Activated gamma-delta T cell treated with Interleukin-2 at 50 U/mL for 16 hours (primary cell): Measurements from ENCODE around the gene RBFOX2.

Experiments used
- DNase-seq: peaks from one replicate; pipeline ENCODE4 v3.0.0-alpha.2; 2020

Gene RBFOX2

DNA sequence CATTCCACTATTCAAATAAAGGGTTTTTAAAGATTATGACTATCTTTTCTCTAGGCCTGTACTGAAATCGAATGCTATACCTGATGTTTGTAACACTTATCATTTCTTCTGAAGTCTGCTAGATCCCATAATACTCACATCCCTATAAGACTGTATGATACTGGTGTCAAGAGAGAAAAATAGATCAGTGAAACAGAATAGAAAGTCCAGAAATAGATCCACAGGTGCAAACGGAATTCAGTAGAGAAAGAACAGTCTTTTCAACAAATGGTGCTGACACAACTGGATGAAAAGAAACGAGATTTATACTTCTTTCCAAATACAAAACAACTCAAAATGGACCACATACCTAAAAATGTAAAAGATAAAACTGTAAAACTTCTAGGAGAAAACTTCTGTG, 167.8 kb downstream of the RBFOX2 start:
- DNase-seq: no peak

- DNase-seq: no peak
Observed at GRCh38 chr22:35860087-35860733, 168.4 kb downstream of the RBFOX2 start.

DNA sequence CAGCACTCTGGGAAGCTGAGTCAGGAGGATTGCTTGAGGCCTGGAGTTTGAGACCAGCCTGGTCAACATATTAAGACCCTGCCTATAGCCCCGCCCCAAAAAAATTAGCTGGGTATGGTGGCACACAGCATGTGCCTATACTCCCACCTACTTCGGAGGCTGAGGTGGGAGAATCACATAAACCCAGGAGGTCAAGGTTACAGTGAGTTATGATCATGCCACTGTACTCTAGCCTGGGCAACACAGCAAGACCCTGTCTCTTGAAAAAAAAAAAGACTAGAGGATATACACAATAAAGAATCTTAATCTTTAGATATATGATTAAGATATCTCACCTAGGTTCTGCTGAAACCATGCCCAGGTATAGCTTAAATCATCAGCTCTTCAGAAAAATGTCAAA, 174.3 kb downstream of the RBFOX2 start:
- no peak for DNase-seq

DNA sequence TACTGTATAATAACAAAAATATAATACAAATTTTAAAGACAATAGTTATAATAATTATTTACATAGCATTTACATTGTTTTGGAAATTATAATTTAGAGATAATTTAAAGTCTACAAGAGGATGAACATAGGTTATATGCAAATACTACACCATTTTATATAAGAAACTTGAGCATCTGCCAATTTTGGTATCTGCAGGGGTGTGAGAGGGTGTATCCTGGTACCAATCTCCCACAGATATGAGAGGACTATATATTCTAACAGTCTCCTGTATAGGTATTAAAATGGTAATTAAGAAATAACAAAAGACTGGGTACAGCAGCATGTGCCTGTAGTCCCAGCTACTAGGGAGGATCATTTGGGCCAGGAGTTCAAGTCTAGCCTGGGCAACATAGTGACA, 176.5 kb downstream of the RBFOX2 start:
- DNase-seq: no peak

DNA sequence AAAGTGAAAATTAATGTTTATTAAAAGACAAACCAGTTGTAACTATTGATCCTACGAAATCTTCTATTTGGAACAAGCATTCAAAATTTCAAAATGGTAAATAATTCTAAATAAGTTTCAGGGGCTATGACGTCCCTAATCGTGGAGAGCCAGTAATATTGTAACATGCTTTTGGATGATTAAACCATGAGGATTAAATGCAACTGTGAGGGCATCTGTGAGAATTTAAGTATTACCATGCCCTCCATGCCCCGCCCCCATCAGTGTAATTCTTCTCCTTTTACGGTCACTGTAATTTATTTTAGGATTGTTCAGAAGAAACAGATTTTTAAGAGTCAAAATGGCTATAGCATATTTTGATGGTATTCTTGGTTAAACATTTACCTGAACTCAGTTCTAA, 177.8 kb downstream of the RBFOX2 start:
- DNase-seq: no peak

GRCh38 chr22:35846804-35847203, 181.8 kb downstream of the RBFOX2 start:
- no peak for DNase-seq

- DNase-seq: no peak
Observed at GRCh38 chr22:35844886-35845285, 183.7 kb downstream of the RBFOX2 start.

DNA sequence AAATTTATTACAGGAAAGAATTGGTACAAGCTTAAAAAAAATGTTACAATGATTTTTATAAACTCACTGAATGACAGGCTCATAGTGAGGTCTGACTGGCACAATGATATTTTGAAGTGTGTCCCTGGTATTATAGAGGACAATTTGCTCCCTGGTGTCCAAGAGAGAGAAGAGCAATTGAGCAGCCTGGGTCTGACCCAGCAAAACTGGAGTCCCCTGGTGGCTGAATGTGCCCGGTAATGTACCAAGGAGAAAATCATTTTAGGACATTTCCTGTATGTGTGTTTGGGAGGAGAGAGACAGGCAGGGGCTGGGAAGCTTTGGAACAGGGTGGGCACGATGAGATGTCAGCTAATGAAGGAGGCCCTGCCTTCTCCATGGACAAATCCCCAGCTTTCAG, 185.7 kb downstream of the RBFOX2 start:
- no peak for DNase-seq

DNA sequence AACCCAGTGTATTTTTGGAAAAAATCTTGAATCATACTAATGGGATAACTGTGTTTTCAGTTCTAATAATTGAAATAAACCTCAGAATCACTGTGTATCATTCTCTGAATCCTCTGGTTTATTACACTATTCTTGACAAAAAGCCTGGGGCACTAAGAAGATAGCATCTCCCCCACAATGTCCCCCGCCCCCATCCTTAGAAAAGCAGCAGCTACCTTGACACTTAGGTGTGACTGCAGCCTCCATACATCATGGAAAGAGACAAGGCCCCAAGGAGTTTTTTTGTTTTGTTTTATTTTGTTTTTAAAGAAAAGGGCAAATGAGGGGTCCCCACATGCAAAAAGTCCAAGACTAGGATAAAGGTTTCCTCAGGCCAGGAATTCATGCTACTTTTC, 186.1 kb downstream of the RBFOX2 start:
- no peak for DNase-seq

GRCh38 chr22:35841907-35842518, 186.6 kb downstream of the RBFOX2 start:
- no peak for DNase-seq

DNA sequence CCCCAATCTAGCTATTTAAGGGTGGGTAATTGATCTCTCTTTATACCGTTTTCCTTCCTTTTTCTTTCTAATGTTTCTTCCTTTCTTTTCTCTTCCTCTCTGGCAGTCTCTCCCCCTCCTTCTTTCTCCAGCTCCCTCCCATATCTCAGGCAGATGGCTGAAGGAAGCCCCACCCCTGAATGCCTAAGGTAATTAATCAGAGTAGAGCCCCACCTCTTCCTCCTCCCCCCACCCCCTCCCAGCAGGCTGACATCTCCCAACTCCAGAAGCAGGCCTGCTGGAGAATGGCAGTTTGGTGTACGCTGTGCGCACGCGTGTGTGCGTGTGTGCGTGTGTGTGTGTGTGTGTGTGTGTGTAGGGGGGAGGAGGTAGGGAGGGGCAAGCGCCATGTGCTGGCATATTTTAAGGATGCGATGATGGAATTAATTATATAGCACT, 188.3 kb downstream of the RBFOX2 start:
- peak; percentile 8 for DNase-seq

DNA sequence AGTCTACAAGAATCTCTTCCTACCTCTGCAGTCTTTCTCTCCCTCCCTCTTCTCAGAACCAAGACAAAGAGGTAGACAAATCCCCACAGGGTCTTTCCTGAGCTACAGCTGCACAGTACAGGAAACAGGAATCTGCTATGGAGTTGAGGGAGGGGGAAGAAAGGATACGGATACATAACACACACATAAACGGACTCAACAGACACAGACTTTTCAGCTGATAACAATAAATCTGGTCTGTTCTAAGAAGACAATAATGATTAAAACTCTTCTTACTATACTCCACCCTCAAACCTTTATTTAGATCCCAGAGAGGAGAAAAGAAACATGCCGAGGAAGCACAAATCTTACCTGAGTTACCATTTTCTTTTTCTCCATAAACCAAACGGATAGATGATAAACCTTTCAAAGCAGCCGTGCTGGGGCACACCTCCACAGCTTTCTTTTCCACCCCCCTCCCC, 188.8 kb downstream of the RBFOX2 start:
- no peak for DNase-seq

DNA sequence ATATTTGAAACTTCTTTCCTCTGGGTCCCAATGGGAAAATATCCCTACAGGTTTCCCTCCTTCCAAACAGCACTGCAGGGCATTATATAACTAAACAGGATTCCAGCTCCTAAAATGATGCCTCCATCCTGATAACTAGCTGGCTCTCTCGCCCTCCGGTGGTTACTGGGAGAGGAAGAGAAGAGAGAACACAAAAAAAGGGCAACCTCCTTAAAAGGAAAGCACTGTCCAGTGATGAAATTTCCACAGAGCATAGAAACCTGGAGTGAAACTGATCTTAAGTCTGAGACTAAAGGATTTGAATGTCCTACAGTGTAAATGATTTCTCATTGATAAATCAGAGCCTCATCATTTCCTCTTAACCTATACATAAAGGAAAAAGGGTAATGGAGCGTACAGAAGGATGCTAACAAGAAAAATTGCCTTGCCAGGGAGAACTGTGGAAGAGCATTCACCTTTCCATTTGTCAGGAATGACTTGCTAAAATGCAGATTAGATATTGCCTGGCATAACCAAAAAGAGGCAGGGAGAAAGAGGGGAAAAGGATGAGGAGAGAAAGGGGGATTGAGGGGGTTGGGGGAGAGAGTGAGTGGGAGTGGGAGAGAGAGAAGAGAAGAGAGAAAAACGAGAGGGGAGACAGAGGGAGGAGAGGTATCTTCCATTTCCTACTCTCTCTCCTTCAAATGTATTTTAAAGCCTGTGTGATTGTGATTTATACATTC, 189.6 kb downstream of the RBFOX2 start:
- no peak for DNase-seq

DNA sequence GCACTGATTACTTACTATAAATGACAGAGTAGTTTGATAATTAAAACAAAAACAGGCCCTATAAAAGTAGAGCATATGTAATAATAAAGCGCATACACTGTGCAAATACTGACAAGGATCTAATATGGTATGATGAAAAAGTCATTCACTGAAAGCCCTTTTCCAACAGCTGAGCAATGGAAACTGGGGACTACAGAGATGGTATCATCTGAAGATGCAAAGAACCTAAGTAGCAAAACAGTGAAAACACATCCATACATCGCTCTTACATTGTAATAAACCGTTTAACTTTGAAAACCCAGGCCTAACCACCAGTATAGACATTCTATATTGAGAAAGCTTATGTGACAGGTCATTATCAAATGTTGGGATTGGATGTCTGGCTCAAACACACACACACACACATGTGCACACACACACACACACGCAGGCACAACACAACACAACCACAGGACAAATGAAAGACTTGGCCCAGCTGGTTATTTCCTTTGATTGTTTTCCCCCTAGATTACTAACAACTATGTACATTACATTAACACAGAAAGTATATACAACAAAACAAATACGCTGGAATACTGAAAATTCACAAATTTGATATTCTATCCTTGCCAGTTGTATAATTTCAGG, 191.4 kb downstream of the RBFOX2 start:
- no peak for DNase-seq

GRCh38 chr22:35835998-35836691, 192.5 kb downstream of the RBFOX2 start:
- DNase-seq: no peak

- no peak for DNase-seq
Observed at GRCh38 chr22:35835267-35835997, 193.2 kb downstream of the RBFOX2 start.

DNA sequence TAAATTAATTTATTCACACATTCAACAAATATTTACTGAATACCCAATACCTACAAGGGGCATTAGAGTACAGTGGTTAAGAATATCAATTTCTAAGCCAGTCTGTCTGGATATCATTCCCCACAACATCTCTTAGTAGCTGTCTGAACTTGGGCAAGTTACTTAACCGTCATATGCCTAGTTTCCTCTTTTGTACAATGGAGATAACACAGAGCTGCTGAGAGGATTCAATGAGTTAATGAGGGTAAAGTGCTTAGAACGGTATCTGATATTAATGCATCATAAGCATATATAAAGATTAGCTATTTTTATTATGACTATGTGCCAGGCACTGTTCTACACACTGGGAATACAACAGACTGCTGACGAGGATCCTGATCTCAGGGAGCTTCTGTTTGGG, 194.6 kb downstream of the RBFOX2 start:
- DNase-seq: no peak

DNA sequence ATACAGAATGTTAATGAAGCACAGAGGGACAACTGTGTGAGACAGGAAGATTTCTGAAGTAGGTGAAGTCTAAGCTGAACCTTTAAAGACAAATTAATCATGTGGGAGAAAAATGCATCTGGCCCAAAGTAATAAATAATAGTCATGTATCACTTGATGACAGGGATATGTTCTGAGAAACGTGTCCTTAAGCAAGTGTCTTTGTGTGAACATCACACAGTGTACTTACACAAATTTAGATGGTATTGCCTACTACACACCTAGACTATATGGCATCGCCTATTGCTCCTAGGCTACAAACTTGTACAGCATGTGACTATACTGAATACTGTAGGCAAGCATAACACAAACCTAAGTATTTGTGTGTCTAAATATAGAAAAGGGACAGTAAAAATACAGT, 198.3 kb downstream of the RBFOX2 start:
- DNase-seq: no peak

- DNase-seq: no peak
Observed at GRCh38 chr22:35824256-35824655, 204.4 kb downstream of the RBFOX2 start.

GRCh38 chr22:35821654-35822053, 207.0 kb downstream of the RBFOX2 start:
- DNase-seq: no peak

GRCh38 chr22:35819421-35819820, 209.2 kb downstream of the RBFOX2 start:
- no peak for DNase-seq

- DNase-seq: no peak
Observed at GRCh38 chr22:35818897-35819296, 209.7 kb downstream of the RBFOX2 start.
